ENCODE data around the gene FBXO39. TPM values are rescaled to one million over a fixed set of nuclear protein-coding genes. Genes with fewer than 3 reads are reported as not detected.

FBXO39 gene
- total RNA-seq, 4 donors from 2014 or later, result 0.48 to 2.9 (median 1.9) TPM

GRCh38 chr17:6796887-6797490 is 21.0 kb downstream of the FBXO39 start:
- no peak overlapping the region for H3K4me3 ChIP-seq
- 36 to 47% methylated on average over 2 of the region's 2 CpGs for WGBS, 2 donors
- peaks cover 0 to 30% (median 0%) of the 10 kb centered on the region in 4 donors for H3K27me3 ChIP-seq
- H3K36me3 ChIP-seq, result no peaks in the 10 kb centered on the region
- TF ChIP-seq POLR2A (IDR thresholded peaks at IDR 0.05) (no peak), CTCF (IDR thresholded peaks at IDR 0.05) (no peak)
- no peak for DNase-seq
- H3K27ac ChIP-seq, result peak overlapping the region in 1 of 4 donors; percentile 44
- intact Hi-C loops (cut with DNase I), result no loop called here
- H3K9me3 ChIP-seq, result no peaks in the 10 kb centered on the region
- peaks cover 0 to 8% (median 5%) of the 10 kb centered on the region in 3 donors for H3K4me1 ChIP-seq

DNA sequence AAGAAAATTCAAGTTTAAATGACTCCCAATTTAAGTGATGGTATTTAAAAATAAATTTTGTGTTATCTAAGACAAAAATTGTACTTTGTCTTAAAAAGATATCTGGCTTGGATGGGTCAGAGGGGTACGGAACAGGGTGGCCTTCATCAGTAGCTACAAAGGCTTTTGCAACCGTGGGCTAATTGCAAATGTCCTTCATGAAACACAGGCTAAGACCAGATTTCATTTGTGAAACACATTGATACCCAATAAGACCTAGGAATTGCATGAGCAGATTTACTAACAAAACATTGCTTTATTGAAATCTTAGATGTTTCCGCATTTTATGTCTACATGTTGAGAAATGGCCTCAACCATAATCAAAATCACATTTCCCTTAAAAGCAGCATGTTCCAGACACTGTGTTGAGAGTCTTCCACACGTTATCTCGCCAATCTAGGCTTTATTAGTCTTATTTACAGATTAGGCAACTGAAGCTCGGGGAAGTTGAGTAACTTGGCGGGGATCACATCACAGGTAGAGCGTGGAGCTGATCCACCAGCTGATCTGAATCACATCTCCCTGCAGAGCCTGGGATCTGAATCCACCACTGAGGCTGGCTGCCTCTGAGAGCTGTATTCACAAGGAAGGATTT is 21.8 kb downstream of the FBXO39 start:
- peaks cover 0 to 24% (median 0%) of the 10 kb centered on the region in 4 donors for H3K27me3 ChIP-seq
- H3K27ac ChIP-seq, result peak overlapping the region in 1 of 4 donors; percentile 44
- no peaks in the 10 kb centered on the region for H3K9me3 ChIP-seq
- WGBS, 2 donors, result 65 to 66% methylated on average over 8 of the region's 8 CpGs
- intact Hi-C loops (cut with DNase I), result no loop called here
- no peak for DNase-seq
- peaks cover 0 to 8% (median 5%) of the 10 kb centered on the region in 3 donors for H3K4me1 ChIP-seq
- TF ChIP-seq CTCF (IDR thresholded peaks at IDR 0.05) (no peak), POLR2A (IDR thresholded peaks at IDR 0.05) (no peak)
- H3K36me3 ChIP-seq, result no peaks in the 10 kb centered on the region
- no peak overlapping the region for H3K4me3 ChIP-seq

DNA sequence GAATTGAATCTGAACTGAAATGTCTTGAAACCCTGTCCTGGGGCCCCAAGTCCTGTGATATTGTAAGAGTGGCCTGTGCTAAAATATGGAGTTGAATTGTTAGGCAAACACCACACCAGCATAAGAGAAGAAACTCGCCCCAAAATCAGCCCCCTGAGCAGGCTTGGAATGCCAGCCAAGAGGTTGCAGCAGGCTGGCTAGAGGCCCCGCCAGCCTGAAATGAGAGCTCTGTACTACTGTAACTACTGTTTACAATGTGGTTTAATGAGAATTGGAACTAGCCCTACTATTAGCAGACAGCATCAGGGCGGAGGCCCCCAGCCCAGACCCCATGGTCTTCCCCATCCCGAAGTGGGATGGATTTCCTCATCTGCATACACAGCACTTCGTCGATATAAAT is 23.7 kb downstream of the FBXO39 start:
- Histone ChIP-seq H3K36me3 (no peaks in the 10 kb centered on the region), H3K4me1 (peaks cover 0 to 8% (median 5%) of the 10 kb centered on the region in 3 donors), H3K27ac (no peak overlapping the region), H3K9me3 (no peaks in the 10 kb centered on the region), H3K27me3 (peaks cover 0 to 24% (median 0%) of the 10 kb centered on the region in 4 donors), H3K4me3 (no peak overlapping the region)
- intact Hi-C loops (cut with DNase I), result no loop called here
- 80 to 81% methylated on average over 4 to 6 of the region's 6 CpGs for WGBS, 2 donors
- DNase-seq, result no peak
- no peak for TF ChIP-seq POLR2A (IDR thresholded peaks at IDR 0.05)
- no peak for TF ChIP-seq CTCF (IDR thresholded peaks at IDR 0.05)

- Histone ChIP-seq H3K27ac (no peak overlapping the region), H3K36me3 (no peaks in the 10 kb centered on the region), H3K27me3 (peaks cover 0 to 24% (median 0%) of the 10 kb centered on the region in 4 donors), H3K4me3 (no peak overlapping the region), H3K4me1 (peaks cover 0 to 8% (median 5%) of the 10 kb centered on the region in 3 donors), H3K9me3 (no peaks in the 10 kb centered on the region)
- TF ChIP-seq POLR2A (IDR thresholded peaks at IDR 0.05), result no peak
- no peak for TF ChIP-seq CTCF (IDR thresholded peaks at IDR 0.05)
- intact Hi-C loops (cut with DNase I), result no loop called here
- DNase-seq, result no peak
- WGBS, 2 donors, result 86 to 91% methylated on average over 10 to 13 of the region's 13 CpGs
These were observed 24.5 kb downstream of the FBXO39 start for GRCh38 chr17:6800422-6801027.

DNA sequence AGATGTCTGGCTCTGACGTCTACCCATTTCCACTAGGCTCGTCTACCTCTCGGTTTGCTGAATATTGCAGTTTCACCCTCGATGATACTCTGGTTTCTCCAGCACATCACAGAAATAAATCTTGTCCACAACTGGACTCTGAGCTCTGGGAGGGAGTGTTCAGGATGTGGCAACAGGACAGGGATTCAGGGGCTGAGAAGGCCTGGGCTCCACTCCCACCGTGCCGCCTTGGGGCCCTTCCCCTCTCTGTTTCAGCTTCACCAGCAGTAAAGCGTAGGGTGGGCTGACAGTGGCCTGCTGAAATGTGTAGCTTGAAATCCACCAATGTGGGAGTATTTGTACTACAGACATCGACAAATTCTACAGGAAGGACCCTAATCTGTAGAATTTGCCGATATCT is 35.5 kb downstream of the FBXO39 start:
- DNase-seq, result no peak
- intact Hi-C loops (cut with DNase I), result no loop called here
- H3K9me3 ChIP-seq, result no peaks in the 10 kb centered on the region
- H3K36me3 ChIP-seq, result no peaks in the 10 kb centered on the region
- no peak for TF ChIP-seq CTCF (IDR thresholded peaks at IDR 0.05)
- TF ChIP-seq POLR2A (IDR thresholded peaks at IDR 0.05), result no peak
- peaks cover 0 to 6% (median 0%) of the 10 kb centered on the region in 3 donors for H3K4me1 ChIP-seq
- no peak overlapping the region for H3K4me3 ChIP-seq
- WGBS, 2 donors, result 90 to 92% methylated on average over 9 of the region's 9 CpGs
- H3K27me3 ChIP-seq, result peaks cover 0 to 17% (median 0%) of the 10 kb centered on the region in 4 donors
- H3K27ac ChIP-seq, result no peak overlapping the region

Data from esophagus squamous epithelium (tissue), 5 donors.